GM12878 (cell line): ENCODE results near the gene SLC30A7. TPM values are rescaled to one million over a fixed set of nuclear protein-coding genes. Genes with fewer than 3 reads are reported as not detected.

Experiments
- ATAC-seq: fragments of 200-7000 bp; cut with Tn5 transposase; 3 replicates; pipeline ENCODE4 v1.9.1; 2020; ENCODE audit warnings: mild to moderate bottlenecking, moderate library complexity
- BruUV-seq: library from RNA; stranded (reverse); fragments of 400-500 nt; replicated peaks from 2 replicates; lab custom pipeline; 2021; lab: Mats Ljungman, UMichigan
- CTCF ChIA-PET: fragments of 300-600 bp; sonication (Branson Sonifier 250); formaldehyde crosslinking; extraction: SDS; loops from one replicate; lab custom pipeline; 2021; ENCODE audit warnings: inconsistent platforms; lab: Yijun Ruan, JAX
- POLR2A ChIA-PET: fragments of 350-600 bp; formaldehyde crosslinking; extraction: SDS; loops from one replicate; lab custom pipeline; 2021; ENCODE audit warnings: inconsistent platforms; lab: Charles Lee
- RAD21 ChIA-PET: fragments of 300-600 bp; sonication (Branson Sonifier 250); formaldehyde crosslinking; loops from one replicate; lab custom pipeline; 2023; ENCODE audit warnings: antibody characterized with exemption; ENCODE audit not compliant: unreplicated experiment; lab: Charles Lee
- SMC1A ChIA-PET: fragments of 300-600 bp; sonication (Branson Sonifier 250); formaldehyde crosslinking; loops from one replicate; lab custom pipeline; 2023; ENCODE audit not compliant: unreplicated experiment, uncharacterized antibody; lab: Charles Lee
- DNase-seq: peaks from one replicate; pipeline ENCODE4 v3.0.0-alpha.2; 2011; ENCODE audit warnings: low read depth, low spot score
- FAIRE-seq: peaks from 3 replicates; lab custom pipeline; 2011; peaks lifted over from hg19 to GRCh38; lab: Jason Lieb, UNC
- H2AFZ ChIP-seq: 2 replicates; pipeline ENCODE4 v1.6.0; 2011; ENCODE audit warnings: low read depth, low read length, control low read depth; ENCODE audit not compliant: control insufficient read depth
- H3K27ac ChIP-seq: 2 replicates; pipeline ENCODE4 v1.5.1; 2011; ENCODE audit warnings: control low read depth; ENCODE audit not compliant: control insufficient read depth, insufficient read depth
- H3K27me3 ChIP-seq, 2 experiments: replicated peaks in 1 of 2; 2 replicates each; pipeline versions ENCODE4 v1.6.0 to v1.6.1; 2011; ENCODE audit warnings: low read length in 1 of 2; ENCODE audit not compliant: control insufficient read depth in 2 of 2, insufficient read depth in 2 of 2
- H3K36me3 ChIP-seq, 2 experiments: 2 replicates each; pipeline ENCODE4 v1.5.1; 2011; ENCODE audit warnings: low read length in 1 of 2; ENCODE audit not compliant: control insufficient read depth in 2 of 2, insufficient read depth in 2 of 2
- H3K4me1 ChIP-seq: 2 replicates; pipeline ENCODE4 v1.6.1; 2011; ENCODE audit warnings: mild to moderate bottlenecking, low read length, moderate library complexity, mixed read lengths; ENCODE audit not compliant: control insufficient read depth, insufficient read depth
- H3K4me2 ChIP-seq: 2 replicates; pipeline ENCODE4 v1.6.0; 2011; ENCODE audit warnings: control low read depth; ENCODE audit not compliant: control insufficient read depth, insufficient read depth
- H3K4me3 ChIP-seq: fragments of 200-600 bp; sonication (generic); 2 replicates; pipeline ENCODE4 v1.5.1; 2016
- H3K79me2 ChIP-seq: 2 replicates; pipeline ENCODE4 v1.6.0; 2011; ENCODE audit warnings: low read length; ENCODE audit not compliant: control insufficient read depth, insufficient read depth
- H3K9ac ChIP-seq: 2 replicates; pipeline ENCODE4 v1.8.0; 2011; ENCODE audit warnings: low read length, control low read depth, mixed read lengths; ENCODE audit not compliant: control insufficient read depth, insufficient read depth
- H3K9me3 ChIP-seq: replicated peaks from 3 replicates; pipeline ENCODE4 v1.5.1; 2011; ENCODE audit warnings: mild to moderate bottlenecking, low read length; ENCODE audit not compliant: control insufficient read depth, insufficient read depth
- H4K20me1 ChIP-seq: 2 replicates; pipeline ENCODE4 v1.6.0; 2011; ENCODE audit not compliant: control insufficient read depth, insufficient read depth
- HDGF ChIP-seq: fragments of 450-650 bp; IDR thresholded peaks from 2 replicates; pipeline ENCODE4 v1.6.1; 2016; ENCODE audit warnings: antibody characterized with exemption
- JUND ChIP-seq: IDR thresholded peaks from 2 replicates; pipeline ENCODE4 v1.6.1; 2012; ENCODE audit warnings: low read depth, mild to moderate bottlenecking, low read length, improper control_type of control experiment, moderate library complexity
- RUNX3 ChIP-seq: IDR thresholded peaks from 2 replicates; pipeline ENCODE4 v1.6.1; 2012; ENCODE audit warnings: low read length, inconsistent platforms
- WGBS: methylation state at CpG from one replicate; pipeline ENCODE4 v1.1.6; 2016; ENCODE audit warnings: low lambda C conversion rate; ENCODE audit not compliant: insufficient replicate concordance, insufficient coverage; ENCODE audit errors: missing lambda C conversion rate; 5-methylcytosine and 5-hydroxymethylcytosine counted together
- in situ Hi-C: fragments of 300-500 bp; cut with MboI; formaldehyde crosslinking; loops from 9 replicates; pipeline ENCODE4 v1.14.3; 2018; ENCODE audit warnings: mixed read lengths
- intact Hi-C: fragments of 100-400 bp; cut with micrococcal nuclease; formaldehyde crosslinking; loops from one replicate; pipeline ENCODE4 v1.14.2; 2022; ENCODE audit not compliant: unreplicated experiment
- polyA plus RNA-seq, 11 experiments: library from polyadenylated mRNA; depleted of rRNA in 4 of 11; unstranded in 6 of 11; stranded (reverse) in 5 of 11; fragments of >200 nt; fragmentation: Nextera tagmentation in 4 of 11; fragmentation: Illumina TruSeq in 1 of 11; extraction: Ambion mirVana in 4 of 11; extraction: Trizol in 1 of 11; gene quantifications; 1 replicate in 1 of 11; 2 replicates in 10 of 11; pipeline versions ENCODE4 v1.2.1 to v1.2.3, GENCODE V29; 2011 to 2016; ENCODE audit warnings: inconsistent platforms in 2 of 11, missing spikeins in 2 of 11, low read depth in 1 of 11
- total RNA-seq, 4 experiments: library from RNA; depleted of rRNA in 3 of 4; stranded (reverse); fragments of >200 nt in 3 of 4; fragmentation: Illumina TruSeq in 1 of 4; extraction: Trizol in 1 of 4; gene quantifications; 2 replicates each; pipeline versions ENCODE4 v1.2.1 to v1.2.3, GENCODE V29; 2013 to 2021
- TF ChIP-seq, protein P1 (sequence below): fragments of 450-650 bp; IDR thresholded peaks from 2 replicates; pipeline ENCODE4 v1.6.1; 2017; ENCODE audit warnings: mild to moderate bottlenecking, low read depth, inconsistent platforms; ENCODE audit not compliant: poor library complexity, severe bottlenecking
- TF ChIP-seq, protein P2 (sequence below): fragments of 450-650 bp; formaldehyde crosslinking; IDR thresholded peaks from 2 replicates; pipeline ENCODE4 v1.4.0; 2020; ENCODE audit warnings: mild to moderate bottlenecking, moderate library complexity

Gene SLC30A7
- total and polyA plus RNA-seq, 10 of the 15 experiments (the other 5 are each of a cell fraction or from before 2014, with no cell fraction given), result 4.4 to 23.3 (median 16.9) TPM

DNA sequence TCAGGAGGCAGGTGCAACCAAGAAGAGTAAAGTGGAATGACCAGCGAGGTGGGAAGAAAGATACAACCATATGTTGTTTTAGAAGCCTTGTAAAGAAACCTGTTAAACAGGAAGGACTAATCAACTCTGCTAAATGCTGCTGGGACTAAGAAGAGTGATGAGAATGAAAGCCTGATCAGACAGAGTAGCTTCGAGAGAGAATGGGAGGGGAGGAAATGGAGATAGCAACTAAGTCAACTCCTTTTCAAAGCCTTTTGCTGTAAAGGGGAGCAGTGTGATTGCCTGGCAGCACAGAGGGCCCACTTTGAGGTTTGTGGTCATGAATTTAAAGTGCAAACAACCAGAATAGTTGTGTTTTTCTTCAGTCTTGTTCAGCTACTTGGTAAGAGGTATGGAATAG lies 31.4 kb downstream of the SLC30A7 start:
- intact Hi-C loops, result loop anchor here (2.0 kb wide), 1 partner anchor 210 kb away; no protein-coding TSS in a partner anchor
- Histone ChIP-seq H3K4me3 (no peak overlapping the region), H3K9ac (no peak overlapping the region), H3K27ac (peak overlapping the region; percentile 32), H3K4me1 (peaks cover 4% of the 10 kb centered on the region; the same call in 1 of the 2 replicates), H3K27me3 (no peaks in the 10 kb centered on the region), H3K9me3 (no peaks in the 10 kb centered on the region), H3K36me3 (peaks cover 0 to 20% of the 10 kb centered on the region in 2 experiments), H3K79me2 (no peaks in the 10 kb centered on the region), H3K4me2 (no peak overlapping the region), H2AFZ (no peak overlapping the region), H4K20me1 (no peaks in the 10 kb centered on the region)
- RAD21 ChIA-PET, result interaction anchor here (1.2 to 1.9 kb wide), 2 partner anchors 311 to 361 kb away, joined by 3 to 9 read pairs; no protein-coding TSS in a partner anchor
- SMC1A ChIA-PET, result interaction anchor here (0.7 to 7.8 kb wide), 5 partner anchors 311 to 511 kb away, joined by 3 to 102 read pairs (median 3); no protein-coding TSS in a partner anchor
- ATAC-seq (peak; percentile 35), FAIRE-seq (no peak), DNase-seq (no peak)
- BruUV-seq, result TSS peak; percentile 5
- POLR2A ChIA-PET, result no interaction called here
- WGBS, result 48% methylated on average over 2 of the region's 2 CpGs
- CTCF ChIA-PET, result interaction anchor here (0.7 to 1.2 kb wide), 4 partner anchors 10 to 361 kb away, joined by 3 to 4 read pairs (median 4); no protein-coding TSS in a partner anchor
- peak; percentile 59 for TF ChIP-seq RUNX3
- TF ChIP-seq, protein P1, sequence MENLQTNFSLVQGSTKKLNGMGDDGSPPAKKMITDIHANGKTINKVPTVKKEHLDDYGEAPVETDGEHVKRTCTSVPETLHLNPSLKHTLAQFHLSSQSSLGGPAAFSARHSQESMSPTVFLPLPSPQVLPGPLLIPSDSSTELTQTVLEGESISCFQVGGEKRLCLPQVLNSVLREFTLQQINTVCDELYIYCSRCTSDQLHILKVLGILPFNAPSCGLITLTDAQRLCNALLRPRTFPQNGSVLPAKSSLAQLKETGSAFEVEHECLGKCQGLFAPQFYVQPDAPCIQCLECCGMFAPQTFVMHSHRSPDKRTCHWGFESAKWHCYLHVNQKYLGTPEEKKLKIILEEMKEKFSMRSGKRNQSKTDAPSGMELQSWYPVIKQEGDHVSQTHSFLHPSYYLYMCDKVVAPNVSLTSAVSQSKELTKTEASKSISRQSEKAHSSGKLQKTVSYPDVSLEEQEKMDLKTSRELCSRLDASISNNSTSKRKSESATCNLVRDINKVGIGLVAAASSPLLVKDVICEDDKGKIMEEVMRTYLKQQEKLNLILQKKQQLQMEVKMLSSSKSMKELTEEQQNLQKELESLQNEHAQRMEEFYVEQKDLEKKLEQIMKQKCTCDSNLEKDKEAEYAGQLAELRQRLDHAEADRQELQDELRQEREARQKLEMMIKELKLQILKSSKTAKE, result no peak
- in situ Hi-C loops, result loop anchor here (10.0 kb wide), 1 partner anchor 508 kb away; no protein-coding TSS in a partner anchor

DNA sequence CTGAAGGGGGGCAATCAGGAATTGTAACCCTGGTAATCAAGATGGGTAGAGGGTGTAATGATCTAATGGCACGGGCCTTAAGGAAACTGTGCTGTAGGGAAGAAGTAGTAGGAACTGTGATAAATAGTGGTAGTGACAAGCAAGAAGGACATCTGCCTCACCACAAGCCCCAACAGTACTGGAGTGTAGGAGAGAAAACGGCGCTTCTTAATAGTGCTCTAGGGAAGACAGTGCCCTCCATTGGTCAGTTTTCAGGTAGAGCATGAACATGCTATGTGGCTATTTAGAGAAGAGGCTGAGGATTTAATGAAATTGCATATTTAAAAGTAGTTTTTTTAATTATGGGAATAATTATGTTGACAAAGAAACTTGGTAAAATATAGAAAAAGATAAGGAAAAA lies 32.2 kb downstream of the SLC30A7 start:
- Histone ChIP-seq H3K4me1 (peaks cover 4% of the 10 kb centered on the region; the same call in 1 of the 2 replicates), H3K4me3 (no peak overlapping the region), H3K27ac (no peak overlapping the region), H2AFZ (no peak overlapping the region), H3K36me3 (peaks cover 0 to 20% of the 10 kb centered on the region in 2 experiments), H3K9me3 (no peaks in the 10 kb centered on the region), H3K9ac (no peak overlapping the region), H4K20me1 (no peaks in the 10 kb centered on the region), H3K79me2 (no peaks in the 10 kb centered on the region), H3K27me3 (no peaks in the 10 kb centered on the region), H3K4me2 (no peak overlapping the region)
- FAIRE-seq (no peak), DNase-seq (no peak), ATAC-seq (peak; percentile 47; the same call in 2 of the 3 replicates)
- CTCF ChIA-PET, result interaction anchor here (0.8 to 1.6 kb wide), 5 partner anchors 10 to 361 kb away, joined by 3 to 5 read pairs (median 4); no protein-coding TSS in a partner anchor
- in situ Hi-C loops (loop anchor here (10.0 kb wide), 1 partner anchor 507 kb away; no protein-coding TSS in a partner anchor), intact Hi-C loops (no loop called here)
- POLR2A ChIA-PET, result no interaction called here
- 97% methylated on average over 3 of the region's 3 CpGs for WGBS
- SMC1A ChIA-PET, result interaction anchor here (0.7 to 7.8 kb wide), 4 partner anchors 319 to 510 kb away, joined by 3 to 102 read pairs (median 4); no protein-coding TSS in a partner anchor
- no TSS peak for BruUV-seq
- RAD21 ChIA-PET, result interaction anchor here (1.9 kb wide), 1 partner anchor 311 kb away, joined by 9 read pairs; no protein-coding TSS in a partner anchor
- TF ChIP-seq, protein P2, sequence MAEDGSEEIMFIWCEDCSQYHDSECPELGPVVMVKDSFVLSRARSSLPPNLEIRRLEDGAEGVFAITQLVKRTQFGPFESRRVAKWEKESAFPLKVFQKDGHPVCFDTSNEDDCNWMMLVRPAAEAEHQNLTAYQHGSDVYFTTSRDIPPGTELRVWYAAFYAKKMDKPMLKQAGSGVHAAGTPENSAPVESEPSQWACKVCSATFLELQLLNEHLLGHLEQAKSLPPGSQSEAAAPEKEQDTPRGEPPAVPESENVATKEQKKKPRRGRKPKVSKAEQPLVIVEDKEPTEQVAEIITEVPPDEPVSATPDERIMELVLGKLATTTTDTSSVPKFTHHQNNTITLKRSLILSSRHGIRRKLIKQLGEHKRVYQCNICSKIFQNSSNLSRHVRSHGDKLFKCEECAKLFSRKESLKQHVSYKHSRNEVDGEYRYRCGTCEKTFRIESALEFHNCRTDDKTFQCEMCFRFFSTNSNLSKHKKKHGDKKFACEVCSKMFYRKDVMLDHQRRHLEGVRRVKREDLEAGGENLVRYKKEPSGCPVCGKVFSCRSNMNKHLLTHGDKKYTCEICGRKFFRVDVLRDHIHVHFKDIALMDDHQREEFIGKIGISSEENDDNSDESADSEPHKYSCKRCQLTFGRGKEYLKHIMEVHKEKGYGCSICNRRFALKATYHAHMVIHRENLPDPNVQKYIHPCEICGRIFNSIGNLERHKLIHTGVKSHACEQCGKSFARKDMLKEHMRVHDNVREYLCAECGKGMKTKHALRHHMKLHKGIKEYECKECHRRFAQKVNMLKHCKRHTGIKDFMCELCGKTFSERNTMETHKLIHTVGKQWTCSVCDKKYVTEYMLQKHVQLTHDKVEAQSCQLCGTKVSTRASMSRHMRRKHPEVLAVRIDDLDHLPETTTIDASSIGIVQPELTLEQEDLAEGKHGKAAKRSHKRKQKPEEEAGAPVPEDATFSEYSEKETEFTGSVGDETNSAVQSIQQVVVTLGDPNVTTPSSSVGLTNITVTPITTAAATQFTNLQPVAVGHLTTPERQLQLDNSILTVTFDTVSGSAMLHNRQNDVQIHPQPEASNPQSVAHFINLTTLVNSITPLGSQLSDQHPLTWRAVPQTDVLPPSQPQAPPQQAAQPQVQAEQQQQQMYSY (CRISPR knock-in tag), result no peak
- TF ChIP-seq HDGF (no peak), JUND (no peak)
